ENCODE measurements around the gene KRTAP21-1. TPM values are rescaled to one million over a fixed set of nuclear protein-coding genes. Genes with fewer than 3 reads are reported as not detected.

The KRTAP21-1 gene
- not detected in 5 replicates for total RNA-seq (2022; extraction: Qiagen RNA extraction)

DNA sequence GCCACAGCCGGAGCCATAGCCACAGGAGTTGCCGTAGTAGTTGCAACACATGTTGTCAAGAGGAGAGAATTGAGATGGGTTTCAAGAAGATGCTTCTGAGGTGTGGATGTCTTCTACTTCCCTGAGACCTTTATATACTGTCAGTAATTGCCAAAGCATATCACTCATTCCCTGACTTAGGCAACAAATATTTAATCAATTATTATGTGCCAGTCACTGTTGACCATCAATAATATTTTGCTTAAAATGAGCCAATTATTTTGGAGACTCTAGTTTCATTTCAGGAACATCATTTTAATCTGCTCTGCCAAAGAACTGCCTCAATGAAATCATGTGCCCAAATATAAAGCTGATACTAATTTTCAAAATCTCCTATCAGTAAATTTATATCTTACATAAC is at the start of gene KRTAP21-1:
Gene KRTAP21-1 (minus strand): TSS at position 101 of the 400 bp plus-strand sequence. CDS start 50 bp downstream, at position 51.

DNA sequence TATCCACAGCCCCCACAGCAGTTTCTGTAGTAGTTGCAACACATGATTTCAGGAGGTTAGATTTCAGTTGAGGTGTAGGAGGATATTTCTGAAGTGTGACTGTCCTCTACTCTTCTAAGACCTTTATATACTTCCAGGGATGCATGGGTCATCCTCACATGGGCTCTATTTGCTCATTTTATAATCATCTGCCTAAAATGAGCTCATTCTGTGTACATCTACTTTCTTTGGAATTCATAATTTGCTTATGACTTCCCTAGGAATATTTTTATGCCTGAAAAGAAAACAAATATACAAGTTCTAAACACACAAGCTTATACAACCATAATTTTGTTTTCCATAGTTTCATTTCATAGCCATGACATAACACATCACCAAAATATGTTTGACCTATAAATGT is 8.1 kb downstream of the KRTAP21-1 start, which contains the start of gene KRTAP21-2:
Gene KRTAP21-2 (minus strand): TSS at position 101 of the 400 bp plus-strand sequence. CDS start 57 bp downstream, at position 44.

DNA sequence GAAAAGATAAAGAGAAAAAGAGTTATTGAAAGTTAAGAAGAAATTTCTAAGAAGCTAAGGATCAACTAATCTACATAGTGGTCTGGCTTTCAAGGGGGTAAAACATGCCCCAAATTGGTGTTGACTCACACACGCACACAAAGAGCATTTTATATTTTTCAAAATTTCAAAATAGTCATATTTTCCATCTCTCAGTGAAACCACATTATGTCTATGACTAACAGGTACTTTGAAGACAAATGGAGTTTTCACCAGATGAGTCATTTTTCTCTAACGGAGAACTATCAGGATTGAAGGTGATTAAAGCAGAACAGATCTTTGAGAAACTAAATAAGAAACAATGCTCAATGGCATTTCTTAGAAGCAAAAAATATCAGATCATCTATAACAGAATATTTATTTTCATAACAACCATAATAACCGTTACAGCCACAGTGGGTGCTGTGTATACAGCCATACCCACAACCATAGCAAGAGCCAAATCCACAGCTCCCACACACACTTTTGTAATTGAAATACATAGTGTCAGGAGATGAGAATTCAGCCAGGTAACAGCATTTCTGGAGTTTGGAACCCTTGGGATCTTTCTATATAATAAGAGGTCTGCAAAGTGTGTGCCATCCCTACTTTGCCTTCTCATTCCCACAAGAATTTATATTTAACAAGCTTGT is 36.9 kb downstream of the KRTAP21-1 start, which contains the start of gene KRTAP21-3:
Gene KRTAP21-3 (minus strand): TSS at position 539 of the 671 bp plus-strand sequence. CDS start 18 bp downstream, at position 521.

Other genes with a start within 250 kb of the KRTAP21-1 start
- gene KRTAP19-6, start 213.6 kb downstream of the KRTAP21-1 start, total RNA-seq (2022; extraction: Qiagen RNA extraction), result not detected in 5 replicates
- gene KRTAP19-7, start 194.1 kb downstream of the KRTAP21-1 start, total RNA-seq (2022; extraction: Qiagen RNA extraction), result not detected in 5 replicates
- gene KRTAP22-2, start 165.0 kb downstream of the KRTAP21-1 start, total RNA-seq (2022; extraction: Qiagen RNA extraction), result not detected in 5 replicates
- gene KRTAP6-3, start 163.0 kb downstream of the KRTAP21-1 start, total RNA-seq (2022; extraction: Qiagen RNA extraction), result not detected in 5 replicates
- not detected in 5 replicates for gene KRTAP6-2, start 156.5 kb downstream of the KRTAP21-1 start, total RNA-seq (2022; extraction: Qiagen RNA extraction)
- gene KRTAP22-1, start 154.3 kb downstream of the KRTAP21-1 start, total RNA-seq (2022; extraction: Qiagen RNA extraction), result not detected in 5 replicates
- not detected in 5 replicates for gene KRTAP6-1, start 141.5 kb downstream of the KRTAP21-1 start, total RNA-seq (2022; extraction: Qiagen RNA extraction)
- gene KRTAP20-1, start 139.0 kb downstream of the KRTAP21-1 start, total RNA-seq (2022; extraction: Qiagen RNA extraction), result not detected in 5 replicates
- gene KRTAP20-4, start 134.8 kb downstream of the KRTAP21-1 start, total RNA-seq (2022; extraction: Qiagen RNA extraction), result not detected in 5 replicates
- not detected in 5 replicates for gene KRTAP20-2, start 120.2 kb downstream of the KRTAP21-1 start, total RNA-seq (2022; extraction: Qiagen RNA extraction)
- not detected in 5 replicates for gene KRTAP20-3, start 112.6 kb downstream of the KRTAP21-1 start, total RNA-seq (2022; extraction: Qiagen RNA extraction)
- not detected in 5 replicates for gene KRTAP21-3, start 36.7 kb downstream of the KRTAP21-1 start, total RNA-seq (2022; extraction: Qiagen RNA extraction)
- gene KRTAP21-2, start 8.2 kb downstream of the KRTAP21-1 start, total RNA-seq (2022; extraction: Qiagen RNA extraction), result not detected in 5 replicates
- gene KRTAP8-1, start 57.8 kb upstream of the KRTAP21-1 start, total RNA-seq (2022; extraction: Qiagen RNA extraction), result not detected in 5 replicates
- not detected in 5 replicates for gene KRTAP7-1, start 74.3 kb upstream of the KRTAP21-1 start, total RNA-seq (2022; extraction: Qiagen RNA extraction)
- gene KRTAP11-1, start 126.2 kb upstream of the KRTAP21-1 start, total RNA-seq (2022; extraction: Qiagen RNA extraction), result 0.09 TPM in 1 of 5 replicates, not detected in the others

Data from A549 treated with dexamethasone at 1 μM for 4 hours (cell line).